HG03565 (cell line): ENCODE data around the gene DIP2C.
"Not testable (repeated sequence)": the region's sequence is repeated elsewhere in the genome, so short reads cannot be mapped to it uniquely, and the experiment has no call there.

Source experiments
- ATAC-seq: cut with Tn5 transposase; IDR thresholded peaks from one replicate; pipeline ENCODE4 v1.9.1; 2021; ENCODE audit warnings: mild to moderate bottlenecking, moderate library complexity; ENCODE audit not compliant: unreplicated experiment

DIP2C gene

GRCh38 chr10:525565-526315 lies 163.7 kb downstream of the DIP2C start:
- no peak for ATAC-seq

DNA sequence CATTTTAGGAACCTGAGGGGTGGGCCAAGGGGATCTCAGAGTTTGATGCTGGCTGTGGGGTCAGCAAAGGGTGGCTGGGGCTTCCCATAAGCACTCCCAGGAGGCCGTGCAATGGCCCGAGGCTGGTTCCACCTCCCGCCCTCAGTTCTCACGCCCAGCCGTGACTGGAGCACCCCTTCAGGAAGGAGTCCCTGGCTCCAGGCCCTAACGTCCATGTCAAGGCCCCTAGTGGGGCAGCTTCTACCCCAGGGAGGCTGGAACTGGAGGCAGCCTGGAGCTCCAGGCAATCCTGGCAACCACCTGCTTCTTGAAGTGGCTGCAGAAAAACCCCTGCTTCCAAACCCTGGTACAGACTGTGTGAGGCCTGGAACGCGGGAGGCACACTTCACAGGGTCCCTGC lies 165.5 kb downstream of the DIP2C start:
- ATAC-seq: no peak

DNA sequence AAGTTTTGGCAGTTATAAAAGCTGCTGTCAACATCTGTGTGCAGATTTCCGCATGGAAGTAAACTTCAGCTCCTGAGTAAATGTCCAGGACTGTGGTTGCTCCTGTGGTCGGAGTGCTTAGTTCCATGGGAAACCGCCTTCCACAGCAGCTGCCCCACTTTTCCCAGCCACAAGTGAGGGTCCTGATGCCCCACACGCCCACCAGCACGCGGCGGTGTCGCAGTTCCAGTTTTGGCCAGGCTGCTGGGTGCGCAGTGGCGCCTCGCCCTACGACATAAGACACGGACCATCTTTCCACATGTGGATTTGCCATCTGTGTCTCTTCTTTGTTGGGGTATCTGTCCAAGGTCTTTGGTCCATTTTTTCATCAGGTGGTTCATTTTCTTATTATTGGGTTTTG lies 167.1 kb downstream of the DIP2C start:
- ATAC-seq: no peak

GRCh38 chr10:521261-522250 lies 167.9 kb downstream of the DIP2C start:
- ATAC-seq: no peak

- ATAC-seq: no peak
These were observed 169.1 kb downstream of the DIP2C start for GRCh38 chr10:520402-520787.

DNA sequence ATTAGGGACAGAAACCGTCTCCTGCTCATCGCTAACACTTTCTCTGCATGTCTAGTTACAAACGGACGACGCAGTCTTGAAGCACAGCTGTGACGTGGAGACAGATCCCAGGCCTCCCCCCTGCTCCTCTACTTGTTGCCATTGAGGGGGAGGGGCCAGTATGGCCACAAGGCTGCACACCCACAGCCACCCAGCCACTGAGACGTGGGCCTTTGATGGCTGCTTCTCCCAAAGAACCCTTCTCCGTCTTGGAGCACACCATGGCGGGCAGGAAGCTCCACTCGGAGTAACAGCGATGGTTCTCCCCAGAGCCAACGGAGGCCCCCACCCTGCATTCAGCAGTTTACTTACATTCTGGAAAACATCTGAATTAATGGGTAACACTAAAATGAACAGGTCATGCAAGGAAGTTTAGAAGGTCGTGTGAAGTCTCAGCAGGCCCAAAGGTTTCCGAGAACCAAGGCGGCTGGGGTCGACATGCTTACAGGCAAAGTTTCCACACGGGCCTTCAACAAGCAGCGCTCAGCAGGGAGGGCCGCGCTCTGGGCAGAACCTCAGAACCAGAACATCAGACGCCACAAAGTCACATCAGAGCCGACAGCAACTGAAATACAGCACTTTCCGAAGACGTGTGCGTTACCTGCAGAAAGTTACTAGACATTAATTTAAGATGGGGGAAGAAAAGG lies 169.6 kb downstream of the DIP2C start:
- ATAC-seq: no peak

DNA sequence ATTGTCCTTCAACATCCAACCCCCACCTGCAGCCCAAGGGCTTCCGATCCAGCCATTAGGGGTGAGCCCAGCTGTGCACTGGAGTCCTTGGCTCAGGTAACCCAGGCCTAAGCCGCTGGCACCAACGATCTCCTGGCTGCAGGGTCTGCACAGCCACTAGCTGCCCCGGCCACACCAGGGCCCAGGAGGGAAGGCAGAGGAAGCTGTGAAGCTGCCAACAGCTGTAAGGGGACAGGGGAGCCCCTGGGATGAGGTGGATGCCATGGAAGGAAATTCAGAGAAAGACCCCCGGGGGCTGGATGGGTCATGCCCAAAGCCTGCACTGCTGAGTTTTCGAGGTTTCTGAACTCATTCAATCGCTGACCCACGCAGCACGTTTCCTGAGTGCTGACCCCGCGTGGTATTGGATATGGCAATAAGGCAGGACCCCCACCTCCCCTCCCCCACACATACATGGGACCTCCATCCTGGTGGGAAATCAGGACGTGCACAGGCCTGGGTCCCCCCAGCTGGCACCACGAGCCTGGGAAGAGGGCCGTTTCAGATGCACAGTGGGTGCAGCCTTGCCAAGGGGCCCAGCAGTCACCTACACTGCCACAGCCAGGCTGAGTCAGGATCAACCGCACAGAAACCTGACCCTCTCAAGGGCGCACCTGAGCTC lies 170.3 kb downstream of the DIP2C start:
- ATAC-seq: no peak

GRCh38 chr10:517872-518475 lies 171.5 kb downstream of the DIP2C start:
- ATAC-seq: no peak

DNA sequence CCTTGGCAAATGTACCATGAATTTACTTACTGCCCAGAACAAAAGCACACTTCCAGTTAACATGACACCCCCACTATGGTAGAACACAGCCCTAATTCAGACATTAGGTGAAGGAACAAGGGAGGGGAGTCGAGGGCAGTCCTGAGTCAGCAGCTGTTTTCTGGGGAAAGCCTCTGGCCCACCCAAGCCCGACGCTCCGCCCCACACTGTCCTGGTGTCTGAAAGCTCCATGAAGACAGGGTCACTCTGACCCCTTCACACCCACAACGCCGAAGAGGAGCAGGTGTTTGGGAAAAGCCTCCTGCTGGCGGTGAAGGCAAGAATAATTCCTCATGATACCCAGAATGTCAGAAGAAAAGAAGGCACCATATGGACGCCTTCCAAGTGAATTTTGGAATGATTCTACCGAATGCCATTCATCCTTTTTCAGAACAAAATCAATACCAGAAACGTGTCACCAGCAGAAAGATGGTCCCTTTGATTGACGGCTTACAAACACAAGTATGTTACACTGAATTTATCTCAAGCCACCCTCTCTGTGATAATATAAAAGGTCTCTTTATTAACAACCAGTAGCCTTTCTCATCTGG lies 172.1 kb downstream of the DIP2C start:
- ATAC-seq: no peak

DNA sequence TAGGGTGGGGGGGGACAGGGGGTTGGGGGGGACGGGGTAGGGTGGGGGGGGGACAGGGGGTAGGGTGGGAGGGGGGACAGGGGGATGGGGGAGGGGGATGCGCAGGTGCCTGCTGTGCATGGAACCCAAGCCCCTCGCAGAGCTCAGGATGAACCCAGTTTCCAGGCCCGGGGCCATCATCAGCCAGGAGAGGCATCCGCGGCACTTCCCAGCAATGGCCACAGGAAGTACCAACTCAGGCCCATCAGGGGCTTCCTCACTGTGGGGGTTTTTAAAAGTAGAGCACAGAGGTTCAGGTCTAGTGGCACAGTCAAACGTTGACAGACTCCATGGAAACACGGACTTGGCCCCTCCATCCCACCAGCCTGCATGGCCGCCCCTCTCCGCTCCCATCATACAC lies 172.7 kb downstream of the DIP2C start:
- ATAC-seq: no peak

DNA sequence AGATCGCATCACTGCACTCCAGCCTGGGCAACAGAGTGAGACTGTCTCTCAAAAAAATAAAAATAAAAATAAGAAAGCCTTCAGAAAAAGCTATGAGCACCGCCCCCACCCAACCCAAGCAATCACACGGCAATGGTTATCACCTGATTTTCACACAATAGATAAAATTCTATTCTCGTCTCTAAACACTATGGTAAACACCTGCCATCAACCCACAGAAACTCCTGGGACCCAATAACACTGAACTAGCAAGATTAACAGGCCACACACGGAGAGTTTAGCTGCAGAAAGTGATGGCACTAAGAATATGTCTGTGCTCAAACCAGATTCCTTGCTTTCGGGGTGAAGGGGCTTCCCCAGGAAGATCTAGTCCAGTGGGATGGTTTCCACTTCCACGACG lies 173.8 kb downstream of the DIP2C start:
- ATAC-seq: no peak

DNA sequence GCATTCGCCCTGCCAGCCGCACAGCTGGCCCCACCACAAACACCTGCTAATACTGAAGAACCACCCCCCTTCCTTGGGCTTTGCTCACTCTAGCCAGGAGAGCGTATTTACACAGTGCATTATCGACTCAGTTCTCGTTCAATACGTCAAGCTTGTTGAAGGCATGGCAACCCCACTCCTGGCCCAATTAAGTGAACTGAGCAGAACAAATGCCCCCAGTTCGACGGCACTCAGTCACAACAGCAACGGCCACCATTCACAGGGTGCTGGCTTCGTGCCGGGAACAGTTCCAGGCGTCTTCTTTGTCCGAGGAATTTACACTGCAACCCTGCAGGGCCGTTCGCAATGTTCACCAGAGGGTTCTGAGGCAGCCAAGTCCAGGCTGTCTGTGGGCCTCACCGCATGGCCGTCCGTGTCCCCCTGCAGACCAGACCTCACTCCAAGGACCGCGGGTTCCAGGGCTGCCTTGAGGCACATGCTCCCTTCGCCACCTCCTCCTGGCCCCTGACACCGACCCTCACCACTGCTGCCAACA lies 175.3 kb downstream of the DIP2C start:
- ATAC-seq: no peak

- no peak for ATAC-seq
These were observed 176.1 kb downstream of the DIP2C start for GRCh38 chr10:513393-513792.

DNA sequence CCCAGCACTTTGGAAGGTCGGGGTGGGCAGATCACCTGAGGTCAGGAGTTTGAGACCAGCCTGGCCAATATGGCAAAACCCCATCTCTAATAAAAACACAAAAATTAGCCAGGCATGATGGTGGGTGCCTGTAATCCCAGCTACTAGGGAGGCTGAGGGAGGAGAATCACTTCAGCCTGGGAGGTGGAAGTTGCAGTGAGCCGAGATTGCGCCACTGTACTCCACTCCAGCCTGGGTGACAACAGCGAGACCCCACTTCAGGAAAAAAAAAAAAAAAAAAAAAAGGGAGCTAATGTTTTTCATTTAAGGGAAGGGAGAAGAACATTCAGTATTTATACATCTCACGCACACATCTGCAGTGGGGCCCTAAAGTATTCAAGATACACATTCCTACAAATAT lies 176.8 kb downstream of the DIP2C start:
- not testable (repeated sequence) for ATAC-seq

GRCh38 chr10:511849-512191 lies 177.6 kb downstream of the DIP2C start:
- ATAC-seq: no peak

DNA sequence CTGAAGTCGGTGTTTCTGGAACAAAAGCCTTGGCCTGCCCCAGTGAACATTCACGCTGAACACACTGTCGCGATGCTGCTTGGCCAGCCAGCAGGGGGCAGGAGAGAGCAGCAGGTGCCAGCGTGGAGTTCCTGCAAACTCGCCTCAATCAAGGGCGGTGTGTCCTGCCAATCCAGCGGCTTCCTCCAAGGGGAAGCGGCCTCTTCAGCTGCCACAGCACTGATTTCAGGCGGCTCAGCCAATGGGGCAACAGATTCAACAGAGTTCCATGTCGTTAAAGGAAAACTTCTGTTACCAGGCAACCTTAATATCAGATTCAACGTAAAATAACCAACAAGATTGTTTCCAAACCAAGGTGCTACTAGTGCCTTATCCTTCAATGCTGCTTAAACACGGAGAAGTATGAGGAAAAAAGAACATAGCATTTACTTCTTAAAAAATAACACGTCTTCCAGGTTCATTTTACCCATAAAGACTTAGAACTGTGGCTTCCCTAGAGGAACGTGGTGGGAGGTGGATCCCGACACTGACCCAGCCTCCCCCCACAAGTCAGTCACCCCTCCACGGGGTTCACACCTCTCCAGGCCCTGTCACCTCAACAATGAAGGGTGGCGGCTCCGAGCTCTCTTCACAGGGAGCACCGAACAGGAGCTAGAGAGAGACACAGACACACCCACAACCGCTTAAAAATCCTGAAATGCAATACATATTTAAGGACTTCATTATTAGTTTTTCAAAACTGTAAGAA lies 178.2 kb downstream of the DIP2C start:
- ATAC-seq: no peak

DNA sequence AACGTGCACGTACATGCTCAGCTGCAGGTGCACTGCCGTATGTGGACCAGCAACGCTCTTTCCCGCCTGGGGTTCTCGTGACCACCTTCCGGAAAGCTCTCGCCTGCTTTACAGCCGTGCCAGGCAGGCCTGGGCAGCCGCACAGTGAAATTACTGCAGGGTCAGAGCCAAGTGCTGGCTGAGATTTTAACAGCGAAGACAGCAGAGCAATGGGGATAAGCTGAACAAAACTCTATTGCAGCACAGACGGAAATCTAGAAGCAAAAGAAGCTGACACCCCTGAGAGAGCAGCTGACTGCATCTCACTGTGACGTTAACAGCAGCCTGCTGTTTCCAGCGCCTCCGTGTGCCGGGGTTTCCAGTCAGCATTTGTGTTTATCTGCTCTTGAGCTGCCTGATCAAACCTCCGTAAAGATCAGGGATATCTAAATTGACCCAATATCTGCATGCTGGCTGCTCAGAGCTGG lies 179.0 kb downstream of the DIP2C start:
- ATAC-seq: no peak

DNA sequence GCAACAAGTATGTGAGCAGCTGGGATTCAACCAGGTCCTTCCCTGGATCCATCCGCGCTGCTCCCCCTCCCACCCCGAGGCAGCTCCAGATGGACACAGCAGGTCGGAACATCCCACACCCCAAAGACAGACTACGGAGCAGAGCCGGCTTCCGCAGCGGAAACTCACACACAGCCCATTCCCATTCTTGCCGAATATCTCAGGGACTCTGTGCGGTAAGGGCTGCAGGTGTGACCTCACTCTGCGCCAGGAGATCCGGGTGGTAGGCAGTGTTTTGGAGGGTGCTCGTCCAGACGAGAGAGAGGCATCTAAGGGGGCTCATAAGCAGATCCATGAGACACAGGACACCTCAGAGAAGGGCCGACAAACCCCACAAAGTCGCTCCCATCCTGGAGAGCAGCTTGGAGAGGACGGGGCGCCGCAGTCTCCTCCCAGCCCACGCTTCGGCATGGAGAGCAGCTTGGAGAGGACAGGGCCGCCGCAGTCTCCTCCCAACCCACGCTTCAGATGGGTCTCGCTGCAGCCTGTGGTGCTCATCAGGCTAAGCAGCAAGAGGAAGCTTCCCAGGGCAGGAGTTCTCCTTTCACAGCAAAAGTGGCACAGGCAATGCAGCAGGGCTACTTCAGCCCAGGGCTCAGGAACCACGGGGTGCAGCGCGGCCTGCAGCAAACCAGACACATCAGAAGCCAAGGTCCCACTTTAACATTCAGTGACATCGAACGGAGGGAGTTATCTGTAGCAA lies 179.9 kb downstream of the DIP2C start:
- no peak for ATAC-seq
